HG02852 (cell line): ENCODE measurements around the gene CDH13.
"Not testable (repeated sequence)": the region's sequence is repeated elsewhere in the genome, so short reads cannot be mapped to it uniquely, and the experiment has no call there.

ENCODE experiments used
- ATAC-seq: cut with Tn5 transposase; IDR thresholded peaks from one replicate; pipeline ENCODE4 v1.9.1; 2021; ENCODE audit warnings: mild to moderate bottlenecking, moderate library complexity; ENCODE audit not compliant: unreplicated experiment

Gene CDH13

GRCh38 chr16:82926500-82926899 is 299.7 kb downstream of the CDH13 start:
- no peak for ATAC-seq

- ATAC-seq = not testable (repeated sequence)
Observed at GRCh38 chr16:82933933-82934332, 307.2 kb downstream of the CDH13 start.

- ATAC-seq = no peak
Observed at GRCh38 chr16:82935766-82936165, 309.0 kb downstream of the CDH13 start.

GRCh38 chr16:82936941-82937551 is 310.3 kb downstream of the CDH13 start:
- no peak for ATAC-seq

GRCh38 chr16:82937926-82938520 is 311.3 kb downstream of the CDH13 start:
- ATAC-seq = no peak

GRCh38 chr16:82943371-82943770 is 316.6 kb downstream of the CDH13 start:
- no peak for ATAC-seq

- no peak for ATAC-seq
Observed at GRCh38 chr16:82945420-82946101, 318.8 kb downstream of the CDH13 start.

GRCh38 chr16:82947698-82948097 is 320.9 kb downstream of the CDH13 start:
- ATAC-seq = no peak

GRCh38 chr16:82949016-82949415 is 322.2 kb downstream of the CDH13 start:
- ATAC-seq = no peak

- no peak for ATAC-seq
Observed at GRCh38 chr16:82953517-82953916, 326.7 kb downstream of the CDH13 start.

- no peak for ATAC-seq
Observed at GRCh38 chr16:82954224-82954929, 327.6 kb downstream of the CDH13 start.

- ATAC-seq = no peak
Observed at GRCh38 chr16:82955741-82956348, 329.1 kb downstream of the CDH13 start.

- ATAC-seq = no peak
Observed at GRCh38 chr16:82957212-82957611, 330.4 kb downstream of the CDH13 start.

GRCh38 chr16:82960918-82961317 is 334.1 kb downstream of the CDH13 start:
- no peak for ATAC-seq

- ATAC-seq = no peak
Observed at GRCh38 chr16:82963653-82964052, 336.9 kb downstream of the CDH13 start.

GRCh38 chr16:82965808-82966207 is 339.0 kb downstream of the CDH13 start:
- no peak for ATAC-seq

GRCh38 chr16:82967424-82967823 is 340.7 kb downstream of the CDH13 start:
- ATAC-seq = no peak

GRCh38 chr16:82971126-82971525 is 344.4 kb downstream of the CDH13 start:
- ATAC-seq = no peak

GRCh38 chr16:82972331-82972919 is 345.7 kb downstream of the CDH13 start:
- no peak for ATAC-seq

- no peak for ATAC-seq
Observed at GRCh38 chr16:82979406-82980111, 352.8 kb downstream of the CDH13 start.
